ENCODE measurements around the gene ALG2.

DNA sequence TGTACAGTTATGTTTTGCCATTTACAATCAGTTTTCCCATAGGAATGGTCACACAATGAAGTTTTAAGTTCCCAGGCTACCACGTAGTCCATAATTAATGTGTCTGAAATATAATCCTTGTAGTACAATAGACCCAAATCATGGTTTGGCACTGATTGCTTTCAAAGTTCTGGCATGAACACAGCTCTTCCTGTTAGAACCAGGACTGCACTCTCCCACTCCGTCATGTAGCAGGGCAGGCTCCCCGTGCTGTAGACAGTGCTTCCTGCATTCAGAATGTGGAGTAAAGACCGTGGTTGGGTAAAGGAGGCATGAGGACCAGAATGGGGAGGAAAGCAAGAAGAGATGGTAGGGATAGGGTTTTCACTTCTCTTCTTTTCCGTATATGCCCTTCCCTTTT, 4.3 kb upstream of the ALG2 start:
- TF ChIP-seq, protein P1, sequence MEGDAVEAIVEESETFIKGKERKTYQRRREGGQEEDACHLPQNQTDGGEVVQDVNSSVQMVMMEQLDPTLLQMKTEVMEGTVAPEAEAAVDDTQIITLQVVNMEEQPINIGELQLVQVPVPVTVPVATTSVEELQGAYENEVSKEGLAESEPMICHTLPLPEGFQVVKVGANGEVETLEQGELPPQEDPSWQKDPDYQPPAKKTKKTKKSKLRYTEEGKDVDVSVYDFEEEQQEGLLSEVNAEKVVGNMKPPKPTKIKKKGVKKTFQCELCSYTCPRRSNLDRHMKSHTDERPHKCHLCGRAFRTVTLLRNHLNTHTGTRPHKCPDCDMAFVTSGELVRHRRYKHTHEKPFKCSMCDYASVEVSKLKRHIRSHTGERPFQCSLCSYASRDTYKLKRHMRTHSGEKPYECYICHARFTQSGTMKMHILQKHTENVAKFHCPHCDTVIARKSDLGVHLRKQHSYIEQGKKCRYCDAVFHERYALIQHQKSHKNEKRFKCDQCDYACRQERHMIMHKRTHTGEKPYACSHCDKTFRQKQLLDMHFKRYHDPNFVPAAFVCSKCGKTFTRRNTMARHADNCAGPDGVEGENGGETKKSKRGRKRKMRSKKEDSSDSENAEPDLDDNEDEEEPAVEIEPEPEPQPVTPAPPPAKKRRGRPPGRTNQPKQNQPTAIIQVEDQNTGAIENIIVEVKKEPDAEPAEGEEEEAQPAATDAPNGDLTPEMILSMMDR (IDR thresholded peaks at IDR 0.05; ENCODE audit: insufficient read depth, low read length): no peak
- TF ChIP-seq, protein P2, sequence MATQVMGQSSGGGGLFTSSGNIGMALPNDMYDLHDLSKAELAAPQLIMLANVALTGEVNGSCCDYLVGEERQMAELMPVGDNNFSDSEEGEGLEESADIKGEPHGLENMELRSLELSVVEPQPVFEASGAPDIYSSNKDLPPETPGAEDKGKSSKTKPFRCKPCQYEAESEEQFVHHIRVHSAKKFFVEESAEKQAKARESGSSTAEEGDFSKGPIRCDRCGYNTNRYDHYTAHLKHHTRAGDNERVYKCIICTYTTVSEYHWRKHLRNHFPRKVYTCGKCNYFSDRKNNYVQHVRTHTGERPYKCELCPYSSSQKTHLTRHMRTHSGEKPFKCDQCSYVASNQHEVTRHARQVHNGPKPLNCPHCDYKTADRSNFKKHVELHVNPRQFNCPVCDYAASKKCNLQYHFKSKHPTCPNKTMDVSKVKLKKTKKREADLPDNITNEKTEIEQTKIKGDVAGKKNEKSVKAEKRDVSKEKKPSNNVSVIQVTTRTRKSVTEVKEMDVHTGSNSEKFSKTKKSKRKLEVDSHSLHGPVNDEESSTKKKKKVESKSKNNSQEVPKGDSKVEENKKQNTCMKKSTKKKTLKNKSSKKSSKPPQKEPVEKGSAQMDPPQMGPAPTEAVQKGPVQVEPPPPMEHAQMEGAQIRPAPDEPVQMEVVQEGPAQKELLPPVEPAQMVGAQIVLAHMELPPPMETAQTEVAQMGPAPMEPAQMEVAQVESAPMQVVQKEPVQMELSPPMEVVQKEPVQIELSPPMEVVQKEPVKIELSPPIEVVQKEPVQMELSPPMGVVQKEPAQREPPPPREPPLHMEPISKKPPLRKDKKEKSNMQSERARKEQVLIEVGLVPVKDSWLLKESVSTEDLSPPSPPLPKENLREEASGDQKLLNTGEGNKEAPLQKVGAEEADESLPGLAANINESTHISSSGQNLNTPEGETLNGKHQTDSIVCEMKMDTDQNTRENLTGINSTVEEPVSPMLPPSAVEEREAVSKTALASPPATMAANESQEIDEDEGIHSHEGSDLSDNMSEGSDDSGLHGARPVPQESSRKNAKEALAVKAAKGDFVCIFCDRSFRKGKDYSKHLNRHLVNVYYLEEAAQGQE (IDR thresholded peaks at IDR 0.05; ENCODE audit: insufficient replicate concordance, low read depth): no peak
- TF ChIP-seq POLR2AphosphoS5 (IDR thresholded peaks at IDR 0.05; ENCODE audit: low read depth): no peak

Data from HL-60 (cell line).